Inflammatory macrophage treated with lipopolysaccharide for 1 hour (primary cell): ENCODE results near the gene ZNF319.
"Not testable (repeated sequence)": the region's sequence is repeated elsewhere in the genome, so short reads cannot be mapped to it uniquely, and the experiment has no call there.

Source experiments
- DNase-seq, 2 donors: peaks; one replicate each; pipeline ENCODE4 v3.0.0-alpha.2; 2020 to 2022

ZNF319 gene

DNA sequence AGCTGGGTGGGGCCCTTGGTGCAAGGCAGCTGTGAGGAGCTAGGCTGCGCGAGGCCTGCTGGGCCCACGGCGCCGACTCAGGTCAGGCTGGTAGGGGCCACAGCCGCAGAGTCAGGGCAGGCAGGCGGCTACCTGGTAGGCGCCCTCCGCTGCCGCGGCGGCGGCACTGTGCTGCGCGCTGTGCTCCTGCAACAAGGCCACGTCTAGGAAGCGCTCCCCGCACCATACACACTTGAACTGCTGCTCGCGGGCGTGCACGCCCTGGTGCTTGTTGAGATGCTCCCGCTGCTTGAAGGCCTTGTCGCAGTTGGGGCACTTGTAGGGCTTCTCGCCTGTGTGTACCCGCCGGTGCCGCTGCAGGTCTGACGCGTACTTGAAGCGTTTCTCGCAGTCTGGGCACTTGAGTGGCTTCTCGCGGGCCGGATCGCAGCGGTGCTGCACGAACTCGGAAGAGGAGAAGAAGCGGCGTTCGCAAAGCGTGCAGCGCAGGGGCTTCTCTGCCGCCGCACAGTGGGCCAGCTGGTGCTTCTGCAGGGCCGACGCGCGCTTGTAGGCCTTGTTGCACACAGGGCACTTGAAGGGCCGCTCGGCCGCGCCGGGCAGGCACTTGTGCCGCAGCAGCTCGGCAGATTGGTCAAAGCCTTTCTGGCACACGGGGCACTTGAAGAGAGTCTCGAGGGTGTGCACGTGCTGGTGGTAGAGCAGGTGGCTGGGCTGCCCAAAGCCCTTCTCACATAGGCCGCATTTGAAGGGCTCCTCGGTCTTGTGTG is 3.9 kb downstream of the ZNF319 start:
- DNase-seq, result no peak

DNA sequence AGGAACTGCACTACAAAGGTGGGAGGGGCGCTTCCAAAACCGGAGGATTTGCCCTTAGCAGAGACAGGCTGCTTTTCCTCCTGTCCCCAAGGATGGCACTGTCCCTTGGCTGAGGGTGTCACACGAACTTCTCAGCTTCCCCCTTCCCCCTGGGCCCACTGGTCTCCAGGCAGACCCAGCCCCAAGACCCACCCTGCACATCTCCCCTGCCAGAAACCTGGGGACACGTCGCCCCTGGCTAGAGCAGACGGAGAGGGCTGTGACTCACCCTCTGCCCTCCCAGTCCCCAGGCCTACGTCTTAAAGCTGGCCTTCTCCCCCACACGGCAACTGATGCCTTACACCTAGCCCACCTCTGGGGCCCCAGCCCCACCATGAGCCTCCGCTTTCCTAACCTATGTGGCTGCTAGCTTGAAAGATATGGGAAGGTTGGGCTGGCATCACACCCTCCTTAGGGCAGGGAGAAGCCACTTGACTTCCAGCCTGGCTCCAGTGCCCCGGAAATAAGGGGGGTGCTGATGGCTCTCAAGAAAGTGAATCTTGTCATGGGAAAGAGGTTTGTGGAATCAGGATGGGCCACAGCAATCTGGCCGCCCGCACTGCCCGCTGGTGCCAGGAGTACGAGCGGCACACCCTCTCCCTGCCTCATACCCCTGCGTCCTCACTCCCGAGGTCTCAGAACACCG is 4.6 kb downstream of the ZNF319 start:
- DNase-seq, result no peak

DNA sequence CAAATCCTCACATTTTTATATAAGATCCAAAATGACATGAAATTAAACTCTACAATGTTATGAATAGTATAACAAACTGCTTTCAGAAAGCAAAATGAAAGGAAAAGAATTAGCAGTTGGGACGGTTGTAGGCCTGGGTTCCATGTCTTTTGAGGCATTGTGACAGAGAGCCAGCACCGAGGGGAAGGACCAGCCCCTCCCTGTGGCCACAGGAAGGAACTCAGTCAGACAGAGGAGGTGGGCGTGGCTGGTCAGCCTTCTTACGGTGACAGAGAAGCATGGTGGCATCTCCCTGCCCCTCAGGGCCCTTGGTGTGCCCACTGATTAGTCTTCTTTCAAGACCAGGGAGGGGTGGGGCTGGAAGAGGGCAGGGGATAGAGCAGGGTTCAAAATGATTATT is 5.7 kb downstream of the ZNF319 start:
- peak; percentile 72 to 83 for DNase-seq

DNA sequence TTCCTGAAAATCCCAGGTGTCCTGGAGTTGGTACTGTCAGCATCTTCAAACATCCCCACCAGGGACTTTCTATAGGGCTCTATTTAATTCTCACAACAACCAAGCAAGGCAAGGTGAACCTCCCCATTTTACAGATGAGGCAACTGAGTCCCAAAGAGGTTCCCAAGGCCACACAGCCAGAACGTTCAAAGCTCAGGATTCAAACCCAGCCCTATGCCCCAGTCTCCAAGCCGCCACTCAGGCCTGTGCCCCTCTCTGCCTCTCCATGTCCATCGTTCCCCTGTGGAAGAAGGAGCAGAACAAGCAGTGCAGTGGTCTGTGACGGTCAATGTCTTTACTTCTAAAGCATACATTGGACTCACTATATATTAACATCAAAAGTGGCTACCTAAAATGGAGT is 6.1 kb downstream of the ZNF319 start:
- DNase-seq, result no peak

DNA sequence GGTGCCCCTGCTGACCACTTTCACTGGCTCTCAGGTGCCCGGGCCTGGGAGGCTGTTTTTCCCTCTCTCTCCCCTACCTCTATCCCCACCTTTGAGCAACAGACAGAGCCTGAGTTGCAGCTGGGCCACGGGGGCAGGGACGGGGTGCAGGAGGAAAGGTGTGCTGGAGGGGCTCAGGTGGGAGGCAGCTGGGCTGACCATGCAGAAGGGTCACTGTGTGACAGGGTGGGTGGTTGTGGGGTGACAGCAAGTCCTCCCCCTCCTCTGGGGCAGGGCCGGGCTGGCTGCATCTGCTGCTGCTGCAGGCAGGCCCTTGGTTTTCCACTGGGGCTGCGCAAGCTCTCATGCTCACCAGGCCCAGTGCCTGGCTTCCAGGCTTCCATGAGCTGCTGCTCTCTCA is 6.6 kb downstream of the ZNF319 start:
- no peak for DNase-seq

DNA sequence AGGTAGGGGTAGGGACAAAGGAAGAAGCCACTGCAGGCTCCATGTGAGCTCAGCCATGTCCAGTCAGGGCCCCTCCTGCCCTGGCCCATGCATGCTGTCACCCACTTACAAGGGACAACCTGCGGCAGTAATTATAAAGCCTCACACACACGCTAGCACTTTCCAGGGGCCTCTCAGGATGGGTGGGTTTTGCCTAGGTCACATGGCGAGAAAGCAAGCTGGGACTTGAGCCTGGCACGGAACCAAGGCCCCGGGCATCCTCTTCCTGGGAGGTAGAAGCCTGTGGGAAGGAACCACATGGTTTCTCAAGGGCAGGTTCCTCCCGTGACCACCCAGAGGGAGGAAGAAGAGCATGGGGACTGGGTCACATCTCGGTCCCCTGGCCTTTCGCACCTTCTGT is 7.0 kb downstream of the ZNF319 start:
- no peak for DNase-seq

DNA sequence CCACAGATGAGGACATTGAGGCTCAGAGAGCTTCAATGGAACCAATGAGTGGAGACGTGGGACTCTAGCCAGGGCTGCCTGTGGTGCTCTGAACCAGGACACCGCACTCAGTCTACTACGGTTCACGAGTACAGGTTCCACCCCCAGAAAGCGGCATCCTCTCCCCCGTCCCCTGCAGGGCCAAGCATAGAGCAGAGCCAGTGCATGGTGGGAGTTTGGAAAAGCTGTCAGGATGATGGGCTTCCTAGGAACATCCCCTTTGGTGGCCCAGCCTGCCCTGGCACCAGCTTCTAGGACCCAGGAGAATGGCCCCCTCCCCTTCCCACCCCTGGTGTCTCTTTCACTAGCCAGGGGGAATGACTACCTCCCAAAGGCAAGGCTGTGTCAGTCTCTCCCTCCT is 8.4 kb downstream of the ZNF319 start:
- DNase-seq, result no peak

DNA sequence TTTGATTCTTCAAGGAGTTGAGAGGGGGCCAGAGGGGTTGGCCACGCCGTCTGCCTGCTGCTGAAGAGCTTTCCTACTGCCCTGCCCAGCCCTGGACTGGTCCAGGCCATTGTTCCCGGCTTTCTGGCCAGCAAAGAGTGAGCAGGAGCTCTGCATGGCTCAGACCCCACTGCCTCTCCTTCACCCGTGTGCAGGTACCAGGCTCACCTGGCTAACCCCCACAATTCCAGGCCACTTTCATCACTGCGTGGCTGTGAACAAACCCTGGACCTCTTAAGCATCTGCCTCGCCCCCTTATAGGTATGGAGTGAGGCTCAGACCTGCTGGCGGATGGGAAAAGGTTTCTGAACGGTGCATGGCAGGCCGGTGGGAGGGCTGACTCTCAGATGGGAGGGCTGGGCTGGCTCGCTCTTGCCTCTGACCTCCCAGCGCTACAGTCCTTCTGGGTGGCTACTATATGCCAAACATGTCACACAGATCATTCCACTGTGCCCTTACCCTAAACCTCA is 8.9 kb downstream of the ZNF319 start:
- DNase-seq, result no peak

DNA sequence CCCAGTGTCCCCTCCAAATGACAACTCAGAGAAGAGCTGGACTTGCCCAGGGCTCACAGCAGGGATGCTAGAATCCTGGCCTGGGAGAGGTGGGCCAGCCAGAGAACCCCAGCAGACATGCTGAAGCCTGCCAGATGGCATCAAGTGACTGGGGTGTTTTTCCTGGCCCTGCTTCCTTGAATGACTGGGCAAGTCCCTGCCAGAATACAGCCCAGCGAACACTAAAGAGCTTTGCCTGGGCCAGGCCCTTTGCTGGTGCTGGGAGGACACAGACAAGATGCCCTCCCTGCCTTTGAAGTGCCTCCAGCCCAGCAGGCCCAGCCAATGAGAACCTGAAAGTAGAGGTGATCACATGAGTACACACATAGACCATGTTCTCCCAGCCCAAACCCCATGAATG is 11.5 kb downstream of the ZNF319 start:
- no peak for DNase-seq

DNA sequence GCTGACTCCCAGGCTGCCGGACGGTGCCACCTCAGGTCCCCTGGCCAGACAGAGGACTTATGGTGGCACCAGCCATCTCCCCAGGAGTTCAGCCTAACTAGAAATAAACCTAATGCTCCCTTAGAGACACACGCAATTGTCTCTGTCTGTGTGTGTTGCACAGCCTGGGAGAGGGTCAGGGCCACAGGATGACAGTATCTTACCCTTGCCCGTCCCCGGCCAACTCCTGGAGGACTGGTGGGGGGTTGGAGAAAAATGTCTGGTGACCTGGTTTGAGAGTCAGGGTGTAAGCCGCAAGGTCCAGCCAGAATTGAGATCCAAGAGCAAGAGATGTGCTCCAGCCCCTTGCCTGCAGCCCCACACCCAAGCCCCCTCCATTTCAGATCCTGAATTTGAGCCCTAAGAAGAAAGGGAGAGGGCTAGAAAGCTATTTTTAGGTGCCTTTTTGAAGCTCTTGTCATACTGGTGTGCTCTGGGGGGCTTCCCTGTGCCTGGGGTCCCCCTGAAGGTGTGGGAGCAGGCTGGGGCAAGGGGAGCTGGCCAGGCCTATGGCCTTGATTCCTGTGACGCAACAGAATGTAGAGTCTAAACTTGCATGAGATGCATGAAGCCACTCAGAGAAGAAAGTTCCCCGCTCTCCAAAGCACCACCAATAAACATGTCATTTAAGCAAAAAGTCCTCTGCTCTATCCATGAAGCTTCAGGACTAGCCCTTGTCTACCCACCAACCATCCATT is 12.9 kb downstream of the ZNF319 start:
- DNase-seq, result no peak

DNA sequence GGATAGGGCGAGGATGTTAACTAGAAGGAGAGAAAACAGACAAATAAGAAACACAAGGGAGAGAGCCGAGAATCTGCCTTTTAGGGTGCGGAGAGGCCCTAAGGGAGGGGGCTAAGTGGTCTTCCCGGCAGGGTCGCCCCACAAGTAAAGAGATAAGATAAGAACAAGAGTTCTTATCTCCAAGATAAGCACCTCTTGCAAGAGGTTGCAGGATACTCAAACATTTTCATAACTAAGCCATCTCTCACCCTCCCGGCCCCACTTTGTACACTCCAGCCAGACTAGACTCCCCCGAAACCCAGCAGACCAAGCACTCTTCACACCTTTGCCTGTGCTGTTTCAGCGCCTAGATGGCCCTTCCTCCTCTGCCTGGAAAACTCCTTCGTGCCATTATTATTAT is 14.3 kb downstream of the ZNF319 start:
- DNase-seq, result no peak

DNA sequence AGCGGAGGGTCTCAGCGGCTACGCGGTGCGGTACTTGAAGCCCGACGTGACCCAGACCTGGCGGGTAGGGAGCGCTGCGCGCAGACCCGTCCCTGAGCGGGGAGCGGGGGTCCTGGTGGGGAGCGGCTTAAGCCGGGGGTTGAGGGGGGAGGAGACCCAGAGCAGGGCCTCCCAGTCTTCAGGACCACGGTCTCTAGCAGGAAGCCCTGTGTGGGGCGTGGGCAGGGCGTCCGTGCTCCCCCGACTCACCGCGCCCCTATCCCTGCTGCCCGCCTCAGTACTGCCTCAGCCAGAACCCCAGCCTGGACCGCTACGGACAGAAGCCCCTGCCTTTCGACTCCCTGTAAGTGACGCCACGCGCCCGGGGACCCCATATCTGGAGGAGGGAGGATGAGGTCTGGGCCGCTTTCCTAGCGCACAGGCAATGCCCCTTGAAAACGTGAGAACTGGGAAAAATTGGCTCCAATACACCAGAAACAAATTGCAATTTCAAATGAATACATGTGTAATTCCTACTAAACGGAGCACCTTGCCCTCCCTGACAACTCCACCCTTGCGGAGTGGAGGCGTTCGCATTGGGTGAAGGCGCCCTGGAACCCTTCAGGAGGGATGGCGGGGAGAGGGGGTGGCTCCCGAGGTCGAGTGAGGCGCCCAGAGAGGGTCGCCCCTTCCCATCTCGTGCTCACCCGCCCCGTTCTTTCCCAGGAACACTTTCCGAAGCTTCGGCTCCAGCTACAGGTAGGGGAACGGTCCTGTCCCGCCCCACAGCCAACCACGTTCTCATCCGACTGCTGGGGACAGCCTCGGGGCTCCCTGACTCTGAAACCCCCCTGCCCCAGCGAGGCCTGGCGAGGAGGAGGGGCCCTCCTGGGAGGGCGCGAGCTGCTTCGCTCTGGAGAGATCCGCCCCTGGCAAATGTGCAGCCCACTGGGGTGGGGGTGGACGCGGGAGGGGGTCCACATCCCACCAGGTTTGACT is 15.0 kb downstream of the ZNF319 start:
- DNase-seq, result no peak

DNA sequence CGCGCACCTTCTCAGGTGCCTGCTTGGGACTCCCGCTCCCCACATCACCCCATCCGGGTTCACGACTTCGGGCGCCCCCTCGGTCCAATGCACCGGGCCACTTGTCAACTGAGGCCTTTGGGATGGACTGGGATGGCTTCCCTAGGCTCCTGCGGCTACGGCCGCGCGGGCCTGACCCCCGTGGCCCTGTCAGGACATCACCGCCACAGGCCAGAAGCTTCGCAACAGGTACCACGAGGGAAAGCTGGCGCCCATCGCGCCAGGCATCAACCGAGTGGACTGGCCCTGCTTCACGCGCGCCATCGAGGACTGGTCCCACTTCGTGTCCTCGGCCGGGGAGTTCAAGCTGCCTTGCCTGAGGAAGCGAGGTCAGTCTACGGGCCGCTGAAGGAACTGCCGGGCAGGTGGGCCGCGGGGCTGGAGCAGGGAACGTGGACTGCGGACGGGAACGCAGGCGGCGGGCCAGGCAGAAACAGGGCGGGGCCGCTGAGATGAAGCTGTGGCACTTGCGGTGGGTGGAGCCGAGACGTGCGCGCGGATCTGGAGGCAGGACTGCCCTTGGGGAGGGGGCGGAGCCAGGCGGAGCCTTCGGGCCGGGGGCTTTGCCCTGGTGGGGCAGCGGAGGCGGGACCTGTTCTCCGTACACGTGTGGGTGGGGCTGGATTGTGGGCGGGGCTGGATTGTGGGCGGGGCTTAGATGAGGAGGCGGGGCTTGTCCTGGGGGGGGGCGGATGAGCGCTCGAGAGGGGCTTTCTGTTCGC is 15.8 kb downstream of the ZNF319 start:
- DNase-seq, result peak; percentile 44 to 54

DNA sequence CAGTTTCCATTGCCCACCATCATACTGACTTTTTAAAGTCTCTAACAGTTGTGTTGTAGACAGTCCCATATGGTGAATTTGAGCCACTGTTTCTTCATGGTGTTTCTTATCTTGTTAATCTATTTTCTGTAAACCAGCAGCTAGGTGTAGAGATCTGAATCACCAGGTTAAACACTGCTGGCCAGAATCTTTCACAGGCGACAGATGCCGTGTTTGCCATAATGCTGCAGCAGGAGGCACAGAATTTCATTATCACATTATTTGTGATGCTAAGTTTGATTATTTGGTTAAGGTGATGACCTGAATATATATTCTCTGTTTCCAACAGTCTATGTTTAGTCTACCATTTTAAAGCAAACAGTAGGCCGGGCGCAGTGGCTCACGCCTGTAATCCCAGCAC is 18.1 kb downstream of the ZNF319 start:
- no peak for DNase-seq

DNA sequence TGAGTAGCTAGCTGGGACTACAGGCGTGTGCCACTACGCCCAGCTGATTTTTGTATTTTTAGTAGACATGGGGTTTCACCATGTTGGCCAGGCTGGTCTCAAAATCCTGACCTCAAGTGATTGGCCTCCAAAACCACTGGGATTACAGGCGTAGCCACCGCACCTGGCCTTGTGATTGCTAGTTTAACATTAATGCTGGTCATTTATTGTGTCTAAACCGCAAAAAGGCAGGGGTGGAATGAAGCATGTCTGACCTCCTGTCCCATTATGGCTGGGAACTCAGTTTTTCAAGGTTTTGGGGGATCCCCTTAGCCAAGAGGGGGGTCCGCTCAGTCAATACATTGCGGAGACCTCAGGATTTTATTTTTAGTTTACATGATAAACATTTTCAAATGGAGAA is 18.8 kb downstream of the ZNF319 start:
- no peak for DNase-seq

DNA sequence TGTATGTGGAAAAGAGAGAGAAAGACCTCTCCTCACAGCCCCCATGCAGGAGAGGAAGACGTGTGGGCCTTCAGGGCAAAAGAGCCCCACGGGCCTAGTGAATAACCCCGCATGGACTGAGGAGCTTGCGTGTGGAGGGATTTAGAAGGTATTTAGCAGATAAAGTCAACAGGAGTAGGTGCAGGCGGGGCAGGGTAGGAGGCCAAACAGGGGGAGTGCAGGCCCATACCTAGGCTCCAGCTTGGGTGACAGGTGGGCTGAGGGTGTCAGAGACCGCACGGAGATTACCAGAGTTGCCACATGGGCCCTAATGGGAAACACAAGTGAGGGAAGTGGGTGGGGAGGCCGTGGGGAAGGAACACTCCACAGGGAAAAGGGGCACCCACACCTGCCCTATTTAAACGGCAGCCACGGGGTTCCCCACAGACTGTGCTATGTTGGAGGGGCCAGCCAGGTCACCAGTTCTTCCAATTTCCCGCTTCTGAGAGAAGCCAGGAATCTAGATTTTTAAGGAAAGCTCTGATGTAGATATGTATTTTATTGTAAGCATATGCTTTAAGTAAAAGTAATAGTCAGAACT is 21.4 kb downstream of the ZNF319 start:
- no peak for DNase-seq

DNA sequence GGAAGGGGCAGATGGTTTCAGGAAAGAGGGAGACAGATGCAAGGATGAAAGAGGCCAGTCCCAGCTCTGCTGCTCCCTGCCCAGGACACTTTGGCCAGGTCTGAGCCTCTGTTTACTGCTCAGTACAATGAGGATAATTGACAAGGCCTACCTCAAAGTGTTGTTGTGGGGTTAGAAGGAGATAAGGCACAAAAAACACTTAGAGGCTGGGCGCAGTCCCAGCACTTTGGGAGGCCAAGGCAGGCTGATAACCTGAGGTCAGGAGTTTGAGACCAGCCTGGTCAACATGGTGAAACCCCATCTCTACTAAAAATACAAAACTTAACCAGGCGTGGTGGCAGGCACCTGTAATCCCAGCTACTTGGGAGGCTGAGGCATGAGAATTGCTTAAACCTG is 22.4 kb downstream of the ZNF319 start:
- not testable (repeated sequence) for DNase-seq

DNA sequence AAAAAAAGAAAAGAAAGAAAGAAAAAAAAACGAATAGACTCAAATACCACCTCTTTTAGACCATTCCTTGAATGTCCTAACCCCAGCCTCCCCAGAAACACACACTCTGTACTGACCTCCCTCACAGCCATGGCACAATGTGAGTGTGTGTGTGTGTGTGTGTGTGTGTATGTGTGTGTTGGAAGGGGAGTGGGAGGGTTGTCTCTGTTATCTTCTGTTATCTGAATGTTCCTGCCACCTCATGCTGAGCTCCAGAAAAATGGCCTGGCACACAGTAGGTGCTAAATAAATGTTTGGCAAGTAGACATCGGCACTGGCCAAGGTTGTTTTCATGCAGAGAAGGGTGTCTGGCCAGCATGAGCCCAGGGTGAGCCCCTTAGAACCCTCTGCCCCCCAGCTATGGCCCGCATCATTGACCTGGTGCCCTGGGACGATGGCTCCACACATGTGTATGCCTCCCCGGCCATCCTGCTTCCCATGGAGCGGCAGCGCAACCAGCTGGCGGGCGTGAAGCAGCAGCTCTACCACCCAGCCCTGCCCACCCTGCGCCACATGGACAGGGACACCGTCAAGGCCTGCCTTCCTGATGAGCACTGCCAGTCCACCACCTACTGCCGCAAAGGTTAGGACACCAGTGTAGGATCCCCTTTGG is 22.9 kb downstream of the ZNF319 start:
- DNase-seq, result no peak

DNA sequence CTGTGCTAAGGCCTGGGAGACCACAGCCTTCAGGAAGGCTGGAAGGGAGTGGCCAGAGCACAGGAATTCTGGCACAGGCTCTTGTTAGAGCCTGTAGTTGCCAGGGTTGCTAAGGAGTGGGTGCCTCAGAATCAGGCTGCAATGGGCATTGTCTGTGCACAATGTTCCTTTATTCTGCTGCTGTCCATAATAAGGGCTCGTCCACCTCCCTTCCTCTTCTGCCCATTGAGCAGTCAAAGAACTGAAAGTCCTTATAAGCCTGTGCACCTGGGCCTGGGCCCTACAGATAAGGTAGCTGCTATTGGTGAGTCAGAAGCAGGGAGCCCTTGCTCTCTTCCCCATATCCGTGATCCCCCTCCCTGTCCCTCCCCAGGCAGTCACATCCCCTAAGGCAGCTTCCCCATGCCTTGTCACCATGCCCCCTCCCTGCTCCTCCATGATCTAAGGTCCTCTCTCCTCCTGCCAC is 24.1 kb downstream of the ZNF319 start:
- no peak for DNase-seq

DNA sequence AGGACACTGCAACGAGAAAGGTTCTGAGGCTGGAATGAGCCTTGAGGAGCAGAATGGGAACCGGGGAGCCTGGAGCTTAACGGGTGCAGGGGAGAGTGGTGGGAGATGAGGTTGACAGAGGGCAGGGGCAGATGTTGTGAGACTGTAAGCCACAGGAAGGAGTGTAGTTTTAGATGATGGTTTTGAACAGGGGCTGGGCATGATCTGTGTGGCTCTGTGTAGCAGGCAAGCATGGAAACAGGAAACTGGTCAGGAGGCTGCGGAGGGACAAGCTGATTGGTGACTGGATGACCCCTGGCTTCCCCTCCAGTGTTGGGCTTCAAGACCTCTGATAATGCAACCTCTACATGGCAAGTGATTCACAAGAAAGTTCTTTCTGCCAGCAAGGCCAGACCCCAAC is 28.2 kb downstream of the ZNF319 start:
- no peak for DNase-seq

DNA sequence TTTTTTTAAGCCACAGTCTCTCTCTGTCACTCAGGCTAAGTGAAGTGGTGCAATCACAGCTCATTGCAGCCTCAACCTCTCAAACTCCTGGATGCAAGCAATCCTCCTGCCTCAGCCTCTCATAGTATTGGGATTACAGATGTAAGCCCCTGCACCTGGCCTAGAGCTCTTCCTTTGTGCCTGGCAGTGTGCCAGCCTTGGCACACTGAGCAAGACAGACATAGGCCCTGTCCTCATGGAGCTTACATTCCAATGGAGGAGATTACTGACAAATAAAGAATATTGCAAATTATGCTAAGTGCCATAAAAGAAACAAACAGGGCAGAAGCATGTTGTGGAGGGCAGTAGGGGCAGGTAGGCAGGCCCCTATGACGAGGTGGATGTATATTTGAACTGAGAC is 28.6 kb downstream of the ZNF319 start:
- no peak for DNase-seq
